Glomerular endothelial cell (primary cell): ENCODE results near the gene CFAP45. TPM values are rescaled to one million over a fixed set of nuclear protein-coding genes. Genes with fewer than 3 reads are reported as not detected.
"Not testable (repeated sequence)": the region's sequence is repeated elsewhere in the genome, so short reads cannot be mapped to it uniquely, and the experiment has no call there.

Source experiments
- DNase-seq: peaks from one replicate; pipeline ENCODE4 v3.0.0-alpha.2; 2011; ENCODE audit warnings: low read depth, low spot score; ENCODE audit errors: extremely low read depth
- total RNA-seq: library from RNA; depleted of rRNA; stranded (reverse); fragments of >200 nt; gene quantifications from 2 replicates; pipeline ENCODE4 v1.2.3, GENCODE V29; 2015

CFAP45 gene
- total RNA-seq, 1 donor from 2014 or later = 0.53 TPM

DNA sequence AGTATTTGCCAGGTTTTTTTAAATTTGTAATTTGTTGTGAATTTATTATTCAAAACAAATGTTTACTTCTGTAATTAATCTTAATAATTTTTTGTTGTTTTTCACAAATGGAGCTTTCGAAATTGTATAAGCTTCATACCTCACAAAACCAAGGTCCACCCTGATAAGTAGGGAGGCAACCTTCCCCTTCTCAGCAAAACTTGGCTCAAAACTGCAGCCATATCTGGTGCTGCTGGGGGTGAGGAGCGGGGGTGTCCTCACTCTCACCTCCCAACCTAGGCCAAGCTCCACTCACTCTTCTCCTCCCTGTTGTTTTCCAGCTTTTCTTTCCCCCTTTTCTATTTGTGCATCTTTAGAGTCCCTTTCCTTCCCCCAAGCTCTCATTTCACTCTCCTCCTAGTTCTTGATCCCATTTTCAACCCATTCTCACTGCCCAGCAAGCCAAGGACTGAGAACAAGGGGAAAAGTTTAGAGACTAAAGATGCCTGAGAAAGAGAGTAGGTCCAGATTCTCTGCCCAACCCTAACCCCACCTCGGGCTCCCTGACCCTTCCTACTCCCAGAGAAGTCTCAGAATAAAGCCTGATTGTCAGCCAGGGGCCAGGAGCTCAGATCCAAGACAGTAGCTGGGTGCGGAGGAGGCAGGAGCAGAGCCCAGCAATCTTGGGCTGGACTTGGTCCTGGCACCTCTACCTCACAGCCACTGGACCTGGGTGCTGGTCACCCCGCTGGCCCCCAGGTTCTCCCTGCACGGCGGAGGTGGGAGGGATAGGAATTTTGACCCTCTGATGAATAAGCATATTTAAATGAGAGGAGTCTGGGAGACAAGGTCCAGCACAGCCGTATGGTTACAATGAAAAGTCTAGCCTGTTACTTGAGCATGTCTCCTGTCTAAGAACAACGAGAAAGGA, 8.3 kb upstream of the CFAP45 start:
- no peak for DNase-seq

DNA sequence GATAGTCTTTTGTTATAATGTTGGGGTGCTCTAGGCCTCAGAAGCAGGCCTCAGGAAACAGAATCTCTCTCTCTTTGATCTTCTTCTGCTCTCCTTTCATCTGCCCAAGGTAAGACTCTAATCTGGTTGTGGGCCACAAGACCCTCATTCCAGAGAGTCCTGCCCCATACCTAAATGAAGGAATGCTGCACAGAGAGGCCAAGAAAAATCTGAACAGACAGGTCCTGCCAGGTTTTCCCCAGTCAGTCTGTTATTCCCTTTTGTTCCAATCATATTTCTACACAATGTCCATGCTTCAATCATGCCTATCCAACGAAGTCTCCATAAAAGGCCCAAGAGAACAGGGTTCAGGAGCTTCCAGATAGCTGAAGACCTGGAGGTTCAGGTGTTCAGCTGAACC, 7.0 kb upstream of the CFAP45 start:
- DNase-seq = no peak

DNA sequence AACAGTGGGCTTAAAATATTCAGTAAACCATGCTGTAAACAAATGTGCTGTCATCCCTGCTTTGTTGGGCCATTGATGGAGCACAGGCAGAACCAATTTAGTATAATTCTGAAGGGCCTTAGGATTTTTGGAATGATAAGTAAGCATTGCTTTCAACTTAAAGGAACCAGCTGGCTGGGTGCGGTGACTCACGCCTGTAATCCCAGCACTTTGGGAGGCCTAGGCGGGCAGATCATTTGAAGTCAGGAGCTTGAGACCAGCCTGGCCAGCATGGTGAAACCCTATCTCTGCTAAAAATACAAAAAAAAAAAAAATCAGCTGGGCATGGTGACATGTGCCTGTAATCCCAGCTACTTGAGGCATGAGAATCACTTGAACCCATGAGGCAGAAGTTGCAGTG, 4.1 kb upstream of the CFAP45 start:
- not testable (repeated sequence) for DNase-seq

DNA sequence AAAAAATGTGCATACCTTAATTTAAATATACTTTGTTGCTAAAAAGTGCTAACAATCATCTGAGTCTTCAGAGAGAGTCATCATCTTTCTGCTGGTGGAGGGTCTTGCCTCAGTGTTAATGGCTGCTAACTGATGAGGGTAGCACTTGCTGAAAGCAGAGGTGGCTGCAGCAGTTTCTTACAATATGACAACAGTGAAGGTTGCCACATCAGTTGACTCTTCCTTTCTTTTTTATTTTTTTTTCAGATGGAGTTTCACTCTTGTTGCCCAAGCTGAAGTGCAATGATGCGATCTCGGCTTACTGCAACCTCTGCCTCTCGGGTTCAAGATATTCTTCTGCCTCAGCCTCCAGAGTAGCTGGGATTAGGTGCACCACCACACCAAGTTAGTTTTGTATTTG, 2.6 kb upstream of the CFAP45 start:
- DNase-seq = no peak

DNA sequence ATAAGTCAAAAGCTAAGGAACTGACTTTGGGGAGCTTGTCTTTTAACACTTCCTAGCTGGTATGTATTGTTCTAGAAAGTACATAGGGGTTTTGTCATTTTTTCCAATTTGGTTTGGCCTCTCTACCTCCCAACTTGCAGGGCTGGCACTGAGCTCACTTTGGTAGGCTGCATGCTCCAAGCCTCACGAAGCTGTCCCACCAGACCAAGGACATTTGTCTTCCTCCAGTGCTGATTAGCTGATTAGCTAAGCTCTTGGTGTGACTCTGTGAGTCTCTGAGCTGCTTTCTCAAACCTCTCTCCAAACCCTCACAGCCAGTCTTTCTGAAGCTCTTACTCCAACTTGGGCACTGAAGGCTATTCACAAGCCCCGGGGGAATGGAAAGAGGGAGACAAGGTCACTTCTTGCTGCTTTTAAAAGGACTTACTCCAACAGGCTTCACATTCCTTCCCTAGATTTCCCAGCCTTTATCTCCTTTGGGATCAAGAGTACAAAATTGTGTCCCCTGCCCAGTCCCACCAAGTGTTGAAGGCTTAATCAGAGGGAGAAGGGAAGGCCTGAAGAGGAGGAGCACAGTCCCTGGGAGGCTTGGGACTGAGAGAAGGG, 893 bp upstream of the CFAP45 start:
- DNase-seq = no peak

DNA sequence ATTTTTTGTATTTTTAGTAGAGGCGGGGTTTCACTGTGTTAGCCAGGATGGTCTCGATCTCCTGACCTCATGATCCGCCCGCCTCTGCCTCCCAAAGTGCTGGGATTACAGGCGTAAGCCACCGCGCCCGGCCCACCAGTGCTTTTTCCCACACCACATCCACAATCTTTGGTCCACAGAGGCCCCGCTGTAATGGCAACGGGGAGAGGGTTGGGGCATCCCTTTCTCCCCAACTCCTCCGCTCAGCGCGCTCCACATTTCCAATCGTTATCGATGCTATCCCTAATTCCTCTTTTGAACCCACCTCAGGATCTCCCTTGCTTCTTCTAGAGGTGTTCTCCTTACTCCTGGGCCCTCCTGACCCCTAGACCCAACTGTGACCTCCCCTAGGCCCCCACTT, 331 bp downstream of the CFAP45 start:
- DNase-seq = not testable (repeated sequence)

DNA sequence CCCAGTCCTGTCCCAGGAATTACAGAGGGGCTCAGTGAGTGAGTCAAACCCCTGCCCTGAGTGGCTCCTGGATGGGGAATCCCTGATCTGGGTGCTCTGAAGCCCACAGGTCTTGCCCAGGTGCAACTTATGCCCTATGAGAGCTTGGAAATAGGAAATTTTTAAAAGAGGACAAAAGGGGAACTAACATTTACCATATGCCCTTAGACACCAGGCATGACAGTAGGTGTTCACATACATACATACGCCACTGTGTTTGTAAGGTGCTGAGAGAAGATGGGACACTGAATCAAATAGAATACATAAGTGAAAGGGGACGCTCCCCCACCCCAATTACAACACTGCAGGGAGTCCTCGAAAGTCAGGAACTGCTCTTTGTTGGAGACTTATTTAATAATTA, 1.4 kb downstream of the CFAP45 start:
- no peak for DNase-seq

DNA sequence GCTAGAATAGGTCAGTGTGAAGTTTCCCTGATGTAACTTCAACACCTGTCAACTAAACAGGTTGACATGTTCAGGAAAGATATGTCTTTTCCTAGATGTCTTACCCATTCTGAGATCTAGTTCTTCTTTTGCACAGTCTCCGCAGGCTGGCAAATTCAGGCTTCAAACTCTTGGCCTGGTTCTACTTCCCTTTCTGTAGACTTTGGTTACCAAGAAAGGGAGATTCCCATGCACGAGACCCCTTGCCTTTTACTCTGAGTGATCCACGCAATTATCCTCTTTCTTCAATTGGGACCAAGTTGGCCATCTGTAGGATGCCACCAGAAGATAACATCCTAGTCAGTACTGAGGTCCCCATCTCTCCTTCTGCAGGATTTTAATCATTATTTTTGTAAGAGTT, 2.0 kb downstream of the CFAP45 start:
- no peak for DNase-seq

DNA sequence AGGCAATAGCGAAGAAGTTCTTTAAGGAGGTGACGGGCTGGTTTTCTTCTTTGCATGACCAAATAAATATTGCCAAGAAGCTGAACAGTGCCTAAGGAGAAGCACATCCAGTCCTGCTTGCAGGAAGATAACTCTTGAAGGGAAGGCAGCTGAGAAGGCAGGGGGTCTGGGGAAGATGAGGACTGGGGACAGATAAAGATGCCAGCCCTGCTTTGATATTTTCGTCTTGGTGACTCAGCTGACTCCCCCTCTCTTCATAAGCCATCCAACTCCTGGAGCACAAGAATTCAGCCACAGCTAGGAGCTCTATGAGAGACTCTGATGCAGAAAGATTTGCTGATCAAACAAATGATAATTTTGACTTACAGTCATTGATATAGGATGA, 3.4 kb downstream of the CFAP45 start:
- DNase-seq = no peak

DNA sequence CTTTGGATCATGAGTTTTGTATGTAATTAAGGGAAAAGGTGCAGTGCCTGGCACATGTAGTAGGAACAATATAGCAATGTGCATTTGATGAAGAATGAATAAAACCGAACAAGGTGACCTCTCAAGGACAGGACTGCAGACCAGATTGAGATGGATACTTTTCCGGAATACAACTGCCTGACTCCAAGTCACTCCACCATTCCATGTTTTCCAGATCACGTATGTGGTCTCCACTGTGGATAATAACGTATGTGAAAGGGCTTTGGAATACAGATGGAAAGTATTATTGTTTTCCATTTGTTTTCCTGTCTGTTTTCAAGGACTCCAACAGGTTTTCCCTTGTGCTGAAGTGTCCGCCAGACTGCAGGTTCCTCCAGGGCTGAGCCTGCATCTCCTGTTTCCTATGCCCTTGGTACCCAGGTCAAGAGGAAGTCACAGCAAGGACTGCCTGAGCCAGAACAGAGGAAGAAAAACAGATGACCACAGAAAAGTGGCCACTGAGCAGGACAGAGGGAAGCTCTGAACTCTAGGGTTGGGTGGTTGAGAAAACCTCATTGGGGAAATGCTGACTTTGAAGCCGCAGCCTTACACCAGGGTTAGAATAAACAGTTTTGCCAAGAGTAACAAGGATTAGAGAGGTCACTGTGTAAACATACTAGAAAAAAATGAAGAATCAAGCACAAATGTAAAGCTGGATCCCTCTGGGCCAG, 4.0 kb downstream of the CFAP45 start:
- DNase-seq = no peak

DNA sequence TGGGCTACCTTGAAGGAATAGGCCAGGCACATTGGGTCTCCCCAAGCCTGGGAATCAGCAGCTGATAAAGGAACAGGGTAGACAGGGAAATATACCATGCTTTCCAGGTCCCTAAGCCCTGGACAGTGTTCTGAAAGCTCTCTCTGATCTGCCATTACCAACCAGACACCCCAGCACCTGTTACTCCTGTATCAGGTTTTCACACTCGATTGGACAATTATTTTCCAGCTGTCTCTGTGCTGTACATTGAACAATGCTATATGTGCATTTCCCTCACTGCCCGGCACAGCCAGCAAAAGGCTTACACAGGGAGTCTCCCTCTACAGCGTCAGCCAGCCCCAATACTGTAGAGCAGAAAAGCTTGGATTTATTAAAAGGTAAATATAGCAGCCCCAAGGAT, 4.7 kb downstream of the CFAP45 start:
- DNase-seq = no peak

DNA sequence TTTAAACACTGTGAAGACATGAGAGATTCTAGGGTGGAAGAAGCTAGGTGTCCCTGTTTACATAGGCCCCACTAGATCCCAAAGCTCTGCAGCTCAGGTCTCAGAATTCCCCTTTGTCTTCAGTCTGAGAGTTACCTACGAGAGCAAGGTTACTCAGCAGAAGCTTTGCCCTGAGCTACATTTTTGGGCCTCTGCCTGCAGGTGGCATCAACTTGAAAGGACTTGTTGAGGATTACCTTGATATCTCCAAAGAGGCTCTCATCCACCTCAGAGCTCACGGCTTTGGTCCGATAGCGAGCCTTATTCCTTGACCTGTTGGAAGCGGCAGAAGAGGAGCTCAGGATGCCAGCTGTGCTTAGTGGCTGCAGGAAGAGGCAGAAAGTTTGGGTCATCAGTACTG, 7.0 kb downstream of the CFAP45 start:
- DNase-seq = no peak

DNA sequence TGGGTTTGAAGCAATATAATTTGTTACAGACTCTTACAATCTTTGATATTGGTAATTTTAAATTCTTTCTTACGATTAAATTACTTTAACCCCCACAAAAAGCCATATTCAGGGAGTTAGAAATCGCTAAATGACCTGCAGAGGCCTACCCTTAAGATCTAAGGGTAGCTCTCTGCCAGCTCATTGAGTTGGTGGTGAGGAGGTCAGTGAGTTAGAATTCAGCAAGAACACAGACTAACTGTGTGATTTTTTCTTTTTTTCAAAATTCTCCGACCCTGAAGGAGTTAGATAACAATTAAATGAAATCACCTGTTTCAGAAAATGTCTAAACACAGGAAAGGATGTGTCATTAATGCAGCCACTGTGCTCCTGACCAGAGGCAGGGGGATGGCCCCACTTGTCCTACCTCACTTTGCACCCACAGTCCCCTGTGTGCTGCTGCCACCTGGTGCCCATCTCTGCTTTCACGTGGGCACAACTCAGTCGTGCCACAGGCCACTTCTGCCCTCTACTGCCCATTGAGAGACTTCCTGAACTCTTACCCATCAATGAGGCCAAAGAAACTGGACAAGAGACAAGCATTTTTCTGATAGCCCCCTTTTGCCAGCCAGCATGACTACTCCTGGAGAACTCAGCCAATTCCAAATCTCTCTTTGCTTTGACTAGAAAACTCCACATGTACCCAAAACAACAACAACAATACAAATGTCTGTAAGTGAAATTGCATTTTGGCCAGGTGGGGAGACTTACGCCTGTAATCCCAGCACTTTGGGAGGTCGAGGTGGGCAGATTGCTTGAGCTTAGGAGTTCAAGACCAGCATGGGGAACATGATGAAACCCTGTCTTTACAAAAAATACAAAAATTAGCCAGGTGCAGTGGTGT, 8.4 kb downstream of the CFAP45 start:
- DNase-seq = no peak

DNA sequence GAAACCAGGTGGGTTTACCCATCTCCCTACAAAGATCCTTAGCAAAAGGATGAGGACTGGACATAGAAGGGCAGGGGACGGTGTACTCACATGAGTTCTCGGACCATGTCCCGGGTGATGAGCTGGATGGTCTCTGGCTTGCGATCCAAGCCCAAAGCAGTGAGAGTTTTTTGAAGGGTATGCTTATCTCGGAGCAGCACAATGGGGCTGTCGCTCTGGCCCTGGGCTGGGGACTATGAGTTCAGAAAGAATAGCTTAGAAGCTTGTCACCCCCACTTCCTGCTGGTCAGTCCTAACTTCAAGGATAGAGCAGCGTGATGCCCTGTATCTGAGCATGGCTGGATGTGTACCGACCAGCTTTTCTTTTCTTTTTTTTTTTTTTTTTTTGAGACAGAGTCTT, 9.6 kb downstream of the CFAP45 start:
- DNase-seq = no peak

DNA sequence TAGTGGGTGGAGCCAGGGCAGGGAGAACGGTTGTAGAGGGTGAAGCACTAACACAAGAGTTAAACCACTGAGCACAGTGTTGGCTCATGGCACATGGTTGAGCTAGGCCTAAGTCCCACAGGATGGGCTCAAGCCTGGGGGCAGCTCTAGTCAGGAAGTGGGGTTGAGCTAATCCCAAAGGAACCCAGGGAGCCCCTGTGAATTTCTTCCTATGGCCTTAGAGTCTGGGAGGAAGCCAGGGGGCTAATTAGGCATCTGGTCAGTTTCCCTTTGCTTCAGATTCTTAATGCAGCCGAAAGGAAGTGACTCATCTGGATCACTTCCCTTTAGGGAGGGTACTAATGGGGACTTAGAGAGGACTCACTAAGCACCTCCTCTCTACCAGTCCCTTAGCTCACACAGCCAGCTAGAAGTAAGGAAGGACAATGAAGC, 10.1 kb downstream of the CFAP45 start:
- peak; percentile 87 for DNase-seq

DNA sequence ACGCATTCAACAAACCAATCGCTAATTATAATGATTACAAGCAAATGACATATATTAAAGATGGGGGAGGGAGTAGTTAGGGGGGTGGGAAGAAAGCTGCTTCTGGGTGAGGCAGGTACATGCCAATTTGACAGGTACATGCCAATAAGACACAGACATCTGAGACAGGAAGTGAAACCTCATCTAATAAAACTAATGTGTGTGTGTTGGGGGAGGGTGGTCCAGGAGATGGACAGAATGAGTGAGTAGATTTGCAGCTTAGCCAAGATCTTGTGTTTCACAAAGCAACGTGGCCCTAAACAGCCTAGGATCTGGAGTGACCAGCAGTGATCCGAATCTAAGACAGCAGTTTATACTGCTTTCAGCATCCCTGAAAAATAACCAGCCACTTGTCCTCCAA, 10.8 kb downstream of the CFAP45 start:
- DNase-seq = no peak

DNA sequence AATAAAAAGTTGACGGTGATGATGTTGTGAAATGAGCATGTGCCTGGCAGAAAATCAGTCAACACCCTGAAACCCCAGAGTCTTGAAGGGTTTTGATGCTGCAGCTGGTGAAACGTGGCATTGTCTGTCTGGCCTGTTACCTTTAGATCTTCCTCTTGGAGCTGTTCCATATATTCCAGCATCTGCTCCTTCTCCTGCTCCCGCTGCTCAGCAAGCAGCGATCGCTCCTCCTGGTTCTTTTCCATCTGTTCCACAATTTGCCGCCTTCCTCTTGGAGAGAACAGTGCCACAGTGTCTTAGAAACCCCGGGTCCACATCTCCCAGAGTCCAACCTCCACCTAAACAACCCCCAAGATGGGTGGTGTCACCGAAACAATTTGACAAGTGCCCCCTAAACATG, 15.7 kb downstream of the CFAP45 start:
- DNase-seq = no peak

DNA sequence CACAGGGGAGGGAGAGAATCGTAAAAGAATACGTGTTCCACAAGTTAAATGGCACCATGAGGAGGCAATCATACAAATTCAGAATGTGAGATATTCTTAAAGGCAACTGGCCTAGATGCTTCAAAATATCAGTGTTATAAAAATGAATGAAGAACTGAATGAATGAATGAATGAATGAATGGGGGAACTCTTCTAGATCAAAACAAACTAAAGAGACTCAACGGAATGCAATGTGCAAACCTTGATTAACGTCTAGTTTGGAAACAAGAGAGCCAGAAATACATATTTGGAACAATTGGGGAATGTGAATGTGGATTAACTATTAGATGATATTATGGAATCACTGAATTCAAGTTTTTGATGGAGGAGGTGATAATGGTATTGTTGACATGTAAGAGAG, 16.8 kb downstream of the CFAP45 start:
- no peak for DNase-seq

DNA sequence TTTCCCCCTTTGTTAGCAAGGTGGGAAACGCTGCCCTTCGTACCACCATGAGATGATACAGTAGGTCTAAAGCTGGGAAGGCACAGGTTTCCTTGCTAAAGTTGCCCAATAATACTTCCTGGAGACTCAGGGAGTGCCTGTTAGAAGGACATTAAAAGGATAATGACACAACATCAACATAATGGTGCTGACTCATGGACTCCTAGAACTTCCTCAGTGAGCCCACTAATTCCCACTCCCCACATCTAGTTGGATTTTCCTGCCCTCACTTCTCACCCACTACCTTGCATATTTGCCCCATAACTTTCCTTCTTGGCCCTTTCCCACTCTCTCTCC, 17.5 kb downstream of the CFAP45 start:
- DNase-seq = no peak

DNA sequence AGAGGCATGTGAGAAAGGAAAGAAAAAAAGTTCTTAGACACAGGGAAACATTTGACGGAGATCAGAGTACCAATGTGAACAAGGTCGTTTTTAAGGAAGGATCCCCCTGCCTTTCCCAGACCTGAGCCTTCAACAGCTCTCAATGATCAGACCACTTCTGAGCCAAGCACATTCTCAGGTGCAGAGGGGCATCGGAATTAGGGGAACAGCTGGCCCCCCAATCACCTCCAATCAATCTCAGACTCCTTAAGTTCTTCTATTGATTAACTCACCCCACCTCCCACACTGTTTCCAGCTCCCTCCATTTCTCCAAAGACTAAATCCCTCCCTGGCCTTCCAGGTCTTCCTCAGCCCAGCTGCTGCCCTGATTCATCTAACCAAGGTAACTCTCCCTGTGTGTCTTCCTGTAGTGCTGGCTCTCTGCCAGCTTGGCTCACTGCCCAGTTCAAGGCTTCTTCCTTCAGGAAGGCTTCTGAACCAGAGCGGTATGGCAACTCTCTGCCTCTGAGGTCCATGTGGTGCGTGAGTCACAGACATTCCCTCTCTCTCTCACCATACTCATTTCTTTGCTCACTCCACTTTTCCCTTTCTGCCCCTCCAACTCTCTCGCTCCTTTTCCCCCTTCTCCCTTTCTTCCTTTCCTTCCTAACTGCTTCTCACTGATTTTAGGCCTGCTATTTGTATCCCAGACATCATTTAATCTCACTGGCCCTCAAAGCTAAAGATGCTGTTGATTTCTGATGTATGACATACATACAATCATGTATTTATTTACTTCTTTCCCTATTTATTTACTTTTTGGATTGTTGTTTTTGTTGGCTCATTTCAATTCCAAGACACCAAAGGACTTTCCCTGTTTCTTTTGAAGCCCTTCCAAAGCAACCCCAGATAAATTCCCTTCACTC, 18.1 kb downstream of the CFAP45 start:
- DNase-seq = peak; percentile 87
